Body of pancreas (tissue), 4 donors: ENCODE results near the gene RASA4B.
"Not testable (repeated sequence)": the region's sequence is repeated elsewhere in the genome, so short reads cannot be mapped to it uniquely, and the experiment has no call there.

Experiments used
- CTCF ChIP-seq, 7 experiments: fragments of 450-650 bp in 4 of 7; fragments of 200-600 bp in 3 of 7; sonication (generic) in 3 of 7; IDR thresholded peaks; one replicate each; pipeline ENCODE4 v1.5.1; 2016 to 2019; ENCODE audit warnings: antibody characterized with exemption in 7 of 7
- POLR2A ChIP-seq, 3 donors: fragments of 450-650 bp; IDR thresholded peaks; one replicate each; pipeline ENCODE4 v1.6.1; 2016; ENCODE audit warnings: antibody characterized with exemption in 3 of 3, mild to moderate bottlenecking in 2 of 3

GRCh38 chr7:102532127-102532526 lies 14.6 kb upstream of the RASA4B start:
- not testable (repeated sequence) for TF ChIP-seq POLR2A, CTCF (IDR thresholded peaks at IDR 0.05)
